B cell (primary cell): ENCODE results near the gene SRPX2. TPM values are rescaled to one million over a fixed set of nuclear protein-coding genes. Genes with fewer than 3 reads are reported as not detected.

Experiments used
- ATAC-seq: fragments of 200-7000 bp; cut with Tn5 transposase; one replicate; pipeline ENCODE4 v1.10.0; 2021; ENCODE audit warnings: low read depth, mild to moderate bottlenecking, moderate number of reproducible peaks, moderate library complexity
- CTCF ChIA-PET: fragments of 350-600 bp; sonication (Branson Sonifier 250); formaldehyde crosslinking; loops from one replicate; lab custom pipeline; 2021; ENCODE audit warnings: antibody characterized with exemption, inconsistent platforms; lab: Charles Lee
- POLR2A ChIA-PET: fragments of 350-600 bp; sonication (Branson Sonifier 250); formaldehyde crosslinking; loops from one replicate; lab custom pipeline; 2021; ENCODE audit warnings: antibody characterized with exemption; lab: Charles Lee
- DNase-seq: peaks from one replicate; pipeline ENCODE4 v3.0.0; 2013
- H2AFZ ChIP-seq: 2 replicates; pipeline ENCODE4 v1.6.1; 2012; ENCODE audit warnings: mild to moderate bottlenecking, low read depth, low read length; ENCODE audit not compliant: insufficient read depth, poor library complexity, severe bottlenecking
- H3K27ac ChIP-seq, 2 donors: 1 replicate in 1 of 2; 2 replicates in 1 of 2; pipeline ENCODE4 v1.5.1; 2012 to 2013; ENCODE audit warnings: low read length in 2 of 2, mild to moderate bottlenecking in 2 of 2, moderate library complexity in 1 of 2
- H3K27me3 ChIP-seq, 4 experiments: fragments of 200-600 bp in 1 of 4; sonication (generic) in 1 of 4; replicated peaks in 1 of 4; 1 replicate in 2 of 4; 2 replicates in 2 of 4; pipeline versions ENCODE4 v1.6.1 to v1.7.0; 2013 to 2016; ENCODE audit warnings: low read length in 3 of 4, mild to moderate bottlenecking in 2 of 4, mixed read lengths in 1 of 4, moderate library complexity in 1 of 4; ENCODE audit not compliant: insufficient read depth in 4 of 4, control insufficient read depth in 3 of 4; ENCODE audit errors: control extremely low read depth in 1 of 4
- H3K36me3 ChIP-seq, 2 experiments: replicated peaks in 1 of 2; 1 replicate in 1 of 2; 2 replicates in 1 of 2; pipeline versions ENCODE4 v1.6.1 to v1.7.1; 2013; ENCODE audit warnings: low read length in 1 of 2; ENCODE audit not compliant: insufficient read depth in 2 of 2, control insufficient read depth in 1 of 2; ENCODE audit errors: control extremely low read depth in 1 of 2, extremely low read depth in 1 of 2
- H3K4me1 ChIP-seq, 2 donors: fragments of 200-600 bp in 1 of 2; sonication (generic) in 1 of 2; 1 replicate in 1 of 2; 2 replicates in 1 of 2; pipeline versions ENCODE4 v1.5.1 to v1.6.1; 2013 to 2017; ENCODE audit warnings: low read length in 2 of 2; ENCODE audit not compliant: control insufficient read depth in 2 of 2, insufficient read depth in 2 of 2
- H3K4me2 ChIP-seq: replicated peaks from 2 replicates; pipeline ENCODE3; 2012; ENCODE audit warnings: mild to moderate bottlenecking, low read depth, low read length; ENCODE audit not compliant: poor library complexity, severe bottlenecking
- H3K4me3 ChIP-seq, 5 experiments: fragments of 200-600 bp in 1 of 5; sonication (generic) in 1 of 5; 1 replicate in 3 of 5; 2 replicates in 2 of 5; pipeline versions ENCODE4 v1.5.1 to v1.7.0; 2011 to 2016; ENCODE audit warnings: low read length in 4 of 5, mild to moderate bottlenecking in 4 of 5, low read depth in 2 of 5, control low read depth in 1 of 5, moderate library complexity in 1 of 5; ENCODE audit not compliant: insufficient read depth in 1 of 5; ENCODE audit errors: control extremely low read depth in 1 of 5, extremely low read depth in 1 of 5
- H3K79me2 ChIP-seq: fragments of 200-600 bp; sonication (generic); one replicate; pipeline ENCODE4 v1.6.0; 2016; ENCODE audit warnings: low read length; ENCODE audit not compliant: control insufficient read depth, insufficient read depth
- H3K9ac ChIP-seq: fragments of 200-600 bp; sonication (generic); 2 replicates; pipeline ENCODE4 v1.6.1; 2017; ENCODE audit warnings: mild to moderate bottlenecking, low read length, moderate library complexity
- H3K9me3 ChIP-seq, 3 donors: one replicate each; pipeline versions ENCODE4 v1.6.1 to v1.7.1; 2013; ENCODE audit warnings: low read length in 2 of 3; ENCODE audit not compliant: control insufficient read depth in 2 of 3, insufficient read depth in 1 of 3; ENCODE audit errors: control extremely low read depth in 1 of 3
- H4K20me1 ChIP-seq: 2 replicates; pipeline ENCODE4 v1.6.0; 2012; ENCODE audit warnings: mild to moderate bottlenecking, low read length; ENCODE audit not compliant: insufficient read depth, control insufficient read depth, poor library complexity, severe bottlenecking
- H3K27ac Mint-ChIP-seq: one replicate; pipeline ENCODE4 v1.8.0; 2021; ENCODE audit warnings: mixed read lengths
- H3K27me3 Mint-ChIP-seq: one replicate; pipeline ENCODE4 v1.8.0; 2021; ENCODE audit warnings: mixed read lengths
- H3K4me1 Mint-ChIP-seq: one replicate; pipeline ENCODE4 v1.8.0; 2021; ENCODE audit warnings: mixed read lengths
- H3K4me3 Mint-ChIP-seq: one replicate; pipeline ENCODE4 v1.8.0; 2021; ENCODE audit warnings: mixed read lengths
- H3K9me3 Mint-ChIP-seq: one replicate; pipeline ENCODE4 v1.8.0; 2022; ENCODE audit warnings: mixed read lengths; ENCODE audit not compliant: insufficient read depth
- CTCF ChIP-seq: fragments of 200-600 bp; IDR thresholded peaks from one replicate; pipeline ENCODE4 v1.8.0; 2022; ENCODE audit warnings: antibody characterized with exemption, mild to moderate bottlenecking
- EZH2 ChIP-seq: IDR thresholded peaks from 2 replicates; pipeline ENCODE4 v1.6.1; 2012; ENCODE audit warnings: borderline replicate concordance, low read depth, mild to moderate bottlenecking, moderate library complexity, low read length; ENCODE audit not compliant: insufficient read depth, poor library complexity, severe bottlenecking
- WGBS: methylation state at CpG from one replicate; pipeline ENCODE4 v1.1.5; 2013; ENCODE audit warnings: missing lambda C conversion rate; ENCODE audit not compliant: insufficient coverage; 5-methylcytosine and 5-hydroxymethylcytosine counted together
- intact Hi-C: fragments of 100-400 bp; cut with micrococcal nuclease; formaldehyde crosslinking; loops from one replicate; pipeline ENCODE4 v1.10.0; 2022
- polyA plus RNA-seq: library from polyadenylated mRNA; depleted of rRNA; stranded (reverse); fragments of >200 nt; gene quantifications from 2 replicates; pipeline ENCODE4 v1.2.3, GENCODE V29; 2012
- total RNA-seq, 2 donors: library from RNA; stranded (reverse); fragments of 120-200 nt in 1 of 2; gene quantifications; 1 replicate in 1 of 2; 2 replicates in 1 of 2; pipeline versions ENCODE4 v1.2.3 to v1.2.4, GENCODE V29; 2013 to 2022

SRPX2 gene
- total and polyA plus RNA-seq, 2 donors (not counting 1 experiment from before 2014, with no cell fraction given): not detected

- H3K4me2 ChIP-seq: no peak overlapping the region
- H3K79me2 ChIP-seq: no peaks in the 10 kb centered on the region
- H3K4me1 Mint-ChIP-seq: no peaks in the 10 kb centered on the region
- no CpG with 5 or more reads among the region's 2 CpGs for WGBS
- no peak overlapping the region for H3K27ac Mint-ChIP-seq
- no peak overlapping the region for H3K4me3 Mint-ChIP-seq
- intact Hi-C loops: no loop called here
- H3K9me3 ChIP-seq: peaks cover 0 to 3% (median 0%) of the 10 kb centered on the region in 3 donors
- no peaks in the 10 kb centered on the region for H3K9me3 Mint-ChIP-seq
- H3K36me3 ChIP-seq: no peaks in the 10 kb centered on the region
- no peak for DNase-seq
- TF ChIP-seq EZH2: no peak
- no peak for TF ChIP-seq CTCF
- ATAC-seq: no peak
- H3K27me3 ChIP-seq: no peaks in the 10 kb centered on the region
- H2AFZ ChIP-seq: no peak overlapping the region
- H4K20me1 ChIP-seq: no peaks in the 10 kb centered on the region
- ChIA-PET POLR2A (no interaction called here), CTCF (no interaction called here)
- no peak overlapping the region for H3K9ac ChIP-seq
- no peaks in the 10 kb centered on the region for H3K27me3 Mint-ChIP-seq
- no peaks in the 10 kb centered on the region for H3K4me1 ChIP-seq
- H3K4me3 ChIP-seq: no peak overlapping the region
- H3K27ac ChIP-seq: no peak overlapping the region
Observed at GRCh38 chrX:100719139-100719538, 75.1 kb downstream of the SRPX2 start.

GRCh38 chrX:100720301-100720700 is 76.3 kb downstream of the SRPX2 start:
- ATAC-seq: no peak
- CTCF ChIA-PET: no interaction called here
- intact Hi-C loops: no loop called here
- Histone ChIP-seq H3K9me3 (peaks cover 0 to 3% (median 0%) of the 10 kb centered on the region in 3 donors), H3K27me3 (no peaks in the 10 kb centered on the region), H3K4me1 (no peaks in the 10 kb centered on the region), H2AFZ (no peak overlapping the region), H3K9ac (no peak overlapping the region), H3K4me3 (no peak overlapping the region), H3K4me2 (no peak overlapping the region), H3K79me2 (no peaks in the 10 kb centered on the region), H3K36me3 (no peaks in the 10 kb centered on the region), H4K20me1 (no peaks in the 10 kb centered on the region), H3K27ac (no peak overlapping the region)
- TF ChIP-seq EZH2 (no peak), CTCF (no peak)
- no peaks in the 10 kb centered on the region for H3K4me1 Mint-ChIP-seq
- POLR2A ChIA-PET: no interaction called here
- no peak overlapping the region for H3K27ac Mint-ChIP-seq
- DNase-seq: no peak
- H3K4me3 Mint-ChIP-seq: no peak overlapping the region
- peaks cover 4% of the 10 kb centered on the region for H3K27me3 Mint-ChIP-seq
- no CpG with 5 or more reads among the region's 2 CpGs for WGBS
- no peaks in the 10 kb centered on the region for H3K9me3 Mint-ChIP-seq
